Neural cell (in vitro differentiated cells): ENCODE measurements around the gene BCL2. TPM values are rescaled to one million over a fixed set of nuclear protein-coding genes. Genes with fewer than 3 reads are reported as not detected.

Source experiments
- H2AFZ ChIP-seq: fragments of 200-600, 300-800 bp; sonication (generic), shearing (Covaris generic); 2 replicates; pipeline ENCODE4 v1.6.0; 2014; ENCODE audit warnings: low read depth, mild to moderate bottlenecking, antibody characterized with exemption, low read length, moderate library complexity
- H3F3A ChIP-seq: fragments of 200-600 bp; shearing (Covaris generic); 2 replicates; pipeline ENCODE4 v1.6.1; 2016; ENCODE audit warnings: mild to moderate bottlenecking, moderate library complexity, mixed read lengths, antibody characterized with exemption, low read length; ENCODE audit not compliant: insufficient read depth, poor library complexity, severe bottlenecking
- H3K27ac ChIP-seq: fragments of 200-600, 300-800 bp; sonication (generic), shearing (Covaris generic); 2 replicates; pipeline ENCODE4 v1.5.1; 2014; ENCODE audit warnings: mild to moderate bottlenecking, low read length, moderate library complexity
- H3K27me3 ChIP-seq: fragments of 300-800, 200-600 bp; sonication (generic), shearing (Covaris generic); 2 replicates; pipeline ENCODE4 v1.6.0; 2014; ENCODE audit warnings: mild to moderate bottlenecking, low read depth, low read length, moderate library complexity; ENCODE audit not compliant: insufficient read depth
- H3K36me3 ChIP-seq: fragments of 300-800, 200-600 bp; sonication (generic), shearing (Covaris generic); 2 replicates; pipeline ENCODE4 v1.5.1; 2014; ENCODE audit warnings: mild to moderate bottlenecking, antibody characterized with exemption, low read length, moderate library complexity; ENCODE audit not compliant: insufficient read depth
- H3K4me2 ChIP-seq: fragments of 300-800, 200-600 bp; sonication (generic), shearing (Covaris generic); 2 replicates; pipeline ENCODE4 v1.6.0; 2014; ENCODE audit warnings: mild to moderate bottlenecking, low read length
- H3K4me3 ChIP-seq: fragments of 300-800, 200-600 bp; sonication (generic), shearing (Covaris generic); 2 replicates; pipeline ENCODE4 v1.5.1; 2014; ENCODE audit warnings: mild to moderate bottlenecking, low read length, moderate library complexity
- H3K79me2 ChIP-seq: fragments of 200-600 bp; shearing (Covaris generic); replicated peaks from 2 replicates; pipeline ENCODE4 v1.6.0; 2014; ENCODE audit warnings: mild to moderate bottlenecking, low read length, moderate library complexity; ENCODE audit not compliant: insufficient read depth
- H3K9ac ChIP-seq: fragments of 300-800, 200-600 bp; sonication (generic), shearing (Covaris generic); 2 replicates; pipeline ENCODE4 v1.6.1; 2016; ENCODE audit warnings: mild to moderate bottlenecking, low read length, mixed read lengths
- H3K9me2 ChIP-seq: fragments of 200-600 bp; shearing (Covaris generic); 2 replicates; pipeline ENCODE4 v1.6.1; 2016; ENCODE audit warnings: mild to moderate bottlenecking, low read length, mixed read lengths; ENCODE audit not compliant: insufficient read depth
- H3K9me3 ChIP-seq: fragments of 200-600, 300-800 bp; sonication (generic), shearing (Covaris generic); 2 replicates; pipeline ENCODE4 v1.6.1; 2016; ENCODE audit warnings: mild to moderate bottlenecking, mixed run types, low read length, moderate library complexity, mixed read lengths
- H4K20me1 ChIP-seq: fragments of 200-600 bp; shearing (Covaris generic); 2 replicates; pipeline ENCODE4 v1.6.1; 2016; ENCODE audit warnings: mild to moderate bottlenecking, mixed run types; ENCODE audit not compliant: insufficient read depth
- CTCF ChIP-seq: fragments of 450-650 bp; IDR thresholded peaks from 2 replicates; pipeline ENCODE4 v1.5.1; 2014; ENCODE audit warnings: antibody characterized with exemption, mild to moderate bottlenecking, moderate library complexity; ENCODE audit not compliant: poor library complexity, severe bottlenecking
- EP300 ChIP-seq: fragments of 450-650 bp; conservative IDR thresholded peaks from 2 replicates; pipeline ENCODE4 v1.6.1; 2014; ENCODE audit warnings: antibody characterized with exemption, mild to moderate bottlenecking, moderate library complexity; ENCODE audit not compliant: poor library complexity, severe bottlenecking
- EZH2 ChIP-seq: fragments of 200-600, 300-800 bp; shearing (Covaris generic), sonication (generic); IDR thresholded peaks from 2 replicates; pipeline ENCODE4 v1.6.1; 2014; ENCODE audit warnings: antibody characterized with exemption, low read length, borderline replicate concordance, mild to moderate bottlenecking; ENCODE audit not compliant: insufficient read depth, poor library complexity, severe bottlenecking
- MXI1 ChIP-seq: fragments of 450-650 bp; conservative IDR thresholded peaks from 2 replicates; pipeline ENCODE4 v1.6.1; 2014; ENCODE audit warnings: antibody characterized with exemption, mild to moderate bottlenecking; ENCODE audit not compliant: poor library complexity, severe bottlenecking
- POLR2AphosphoS5 ChIP-seq: IDR thresholded peaks from 2 replicates; pipeline ENCODE4 v1.6.1; 2012
- RAD21 ChIP-seq: fragments of 450-650 bp; conservative IDR thresholded peaks from 2 replicates; pipeline ENCODE4 v1.6.1; 2014; ENCODE audit warnings: antibody characterized with exemption, mild to moderate bottlenecking, moderate library complexity
- REST ChIP-seq: IDR thresholded peaks from 2 replicates; pipeline ENCODE4 v1.6.1; 2012; ENCODE audit warnings: borderline replicate concordance
- SMC3 ChIP-seq: fragments of 450-650 bp; conservative IDR thresholded peaks from 2 replicates; pipeline ENCODE4 v1.6.1; 2014; ENCODE audit warnings: antibody characterized with exemption, mild to moderate bottlenecking, moderate library complexity; ENCODE audit not compliant: poor library complexity
- TAF1 ChIP-seq: IDR thresholded peaks from 2 replicates; pipeline ENCODE4 v1.6.1; 2012; ENCODE audit warnings: low read depth
- polyA plus RNA-seq: library from polyadenylated mRNA; depleted of rRNA; stranded (reverse); fragments of >200 nt; gene quantifications from 2 replicates; pipeline ENCODE4 v1.2.3, GENCODE V29; 2014

BCL2 gene
- polyA plus RNA-seq, 1 donor from 2014 or later, result 3.4 TPM

GRCh38 chr18:63195326-63196159 lies 124.0 kb downstream of the BCL2 start:
- H3K27ac ChIP-seq, result no peak overlapping the region
- H3K4me3 ChIP-seq, result no peak overlapping the region
- no peak overlapping the region for H3K9ac ChIP-seq
- no peak overlapping the region for H2AFZ ChIP-seq
- no peaks in the 10 kb centered on the region for H3F3A ChIP-seq
- H4K20me1 ChIP-seq, result no peaks in the 10 kb centered on the region
- no peaks in the 10 kb centered on the region for H3K36me3 ChIP-seq
- H3K9me3 ChIP-seq, result no peaks in the 10 kb centered on the region
- H3K27me3 ChIP-seq, result no peaks in the 10 kb centered on the region
- H3K9me2 ChIP-seq, result no peaks in the 10 kb centered on the region
- no peaks in the 10 kb centered on the region for H3K79me2 ChIP-seq
- no peak overlapping the region for H3K4me2 ChIP-seq
- TF ChIP-seq SMC3, result no peak
- TF ChIP-seq EP300, result no peak
- TF ChIP-seq REST, result no peak
- no peak for TF ChIP-seq TAF1
- no peak for TF ChIP-seq EZH2
- TF ChIP-seq CTCF, result no peak
- no peak for TF ChIP-seq RAD21

GRCh38 chr18:63192885-63193349 lies 126.7 kb downstream of the BCL2 start:
- Histone ChIP-seq H3K4me2 (no peak overlapping the region), H3K9me3 (no peaks in the 10 kb centered on the region), H3K9me2 (no peaks in the 10 kb centered on the region), H3K36me3 (no peaks in the 10 kb centered on the region), H3K4me3 (no peak overlapping the region), H3K27ac (no peak overlapping the region), H3K27me3 (no peaks in the 10 kb centered on the region), H4K20me1 (no peaks in the 10 kb centered on the region), H3F3A (no peaks in the 10 kb centered on the region), H2AFZ (no peak overlapping the region), H3K9ac (no peak overlapping the region), H3K79me2 (no peaks in the 10 kb centered on the region)
- TF ChIP-seq SMC3 (no peak), TAF1 (no peak), POLR2AphosphoS5 (no peak), MXI1 (no peak), EP300 (no peak), RAD21 (no peak), EZH2 (no peak)
